Cerebellar cortex (tissue), 1 donor: ENCODE data around the gene NRXN3.
A peak's percentile ranks its signal among the peaks of the same experiment; 100 is the strongest.

ENCODE experiments used
- DNase-seq: peaks from one replicate; pipeline ENCODE4 v3.0.0-alpha.2; 2015; ENCODE audit warnings: low spot score

NRXN3 gene

GRCh38 chr14:79293482-79294177 is 1123.5 kb downstream of the NRXN3 start:
- peak; percentile 98 for DNase-seq

GRCh38 chr14:79294499-79294898 is 1124.3 kb downstream of the NRXN3 start:
- no peak for DNase-seq

GRCh38 chr14:79295385-79295784 is 1125.2 kb downstream of the NRXN3 start:
- DNase-seq: peak; percentile 66

- DNase-seq: no peak
Measured at GRCh38 chr14:79298373-79298772, 1128.2 kb downstream of the NRXN3 start.

- no peak for DNase-seq
Measured at GRCh38 chr14:79299162-79299561, 1129.0 kb downstream of the NRXN3 start.

- no peak for DNase-seq
Measured at GRCh38 chr14:79304279-79304678, 1134.1 kb downstream of the NRXN3 start.

GRCh38 chr14:79306546-79306945 is 1136.4 kb downstream of the NRXN3 start:
- no peak for DNase-seq

- no peak for DNase-seq
Measured at GRCh38 chr14:79318371-79318770, 1148.2 kb downstream of the NRXN3 start.

GRCh38 chr14:79320561-79320960 is 1150.4 kb downstream of the NRXN3 start:
- no peak for DNase-seq

GRCh38 chr14:79321070-79321469 is 1150.9 kb downstream of the NRXN3 start:
- DNase-seq: no peak

- no peak for DNase-seq
Measured at GRCh38 chr14:79325071-79325470, 1154.9 kb downstream of the NRXN3 start.

GRCh38 chr14:79325557-79325956 is 1155.4 kb downstream of the NRXN3 start:
- DNase-seq: no peak

- no peak for DNase-seq
Measured at GRCh38 chr14:79328863-79329262, 1158.7 kb downstream of the NRXN3 start.

GRCh38 chr14:79331830-79332229 is 1161.7 kb downstream of the NRXN3 start:
- DNase-seq: no peak

GRCh38 chr14:79332504-79333197 is 1162.5 kb downstream of the NRXN3 start:
- no peak for DNase-seq

GRCh38 chr14:79333198-79333546 is 1163.0 kb downstream of the NRXN3 start:
- no peak for DNase-seq

- DNase-seq: no peak
Measured at GRCh38 chr14:79334272-79334671, 1164.1 kb downstream of the NRXN3 start.

GRCh38 chr14:79337761-79338160 is 1167.6 kb downstream of the NRXN3 start:
- DNase-seq: no peak

- no peak for DNase-seq
Measured at GRCh38 chr14:79342942-79343341, 1172.8 kb downstream of the NRXN3 start.

GRCh38 chr14:79351011-79351410 is 1180.8 kb downstream of the NRXN3 start:
- DNase-seq: no peak

GRCh38 chr14:79352076-79352630 is 1182.0 kb downstream of the NRXN3 start:
- DNase-seq: no peak

GRCh38 chr14:79354336-79354735 is 1184.2 kb downstream of the NRXN3 start:
- DNase-seq: no peak

GRCh38 chr14:79356040-79356439 is 1185.9 kb downstream of the NRXN3 start:
- DNase-seq: no peak

GRCh38 chr14:79357307-79357706 is 1187.1 kb downstream of the NRXN3 start:
- no peak for DNase-seq
